Retina (tissue), 1 donor: ENCODE data around the gene TTLL11.
A peak's percentile ranks its signal among the peaks of the same experiment; 100 is the strongest.
"Not testable (repeated sequence)": the region's sequence is repeated elsewhere in the genome, so short reads cannot be mapped to it uniquely, and the experiment has no call there.

Source experiments
- DNase-seq: peaks from one replicate; pipeline ENCODE4 v3.0.0-alpha.2; 2016

Gene TTLL11

DNA sequence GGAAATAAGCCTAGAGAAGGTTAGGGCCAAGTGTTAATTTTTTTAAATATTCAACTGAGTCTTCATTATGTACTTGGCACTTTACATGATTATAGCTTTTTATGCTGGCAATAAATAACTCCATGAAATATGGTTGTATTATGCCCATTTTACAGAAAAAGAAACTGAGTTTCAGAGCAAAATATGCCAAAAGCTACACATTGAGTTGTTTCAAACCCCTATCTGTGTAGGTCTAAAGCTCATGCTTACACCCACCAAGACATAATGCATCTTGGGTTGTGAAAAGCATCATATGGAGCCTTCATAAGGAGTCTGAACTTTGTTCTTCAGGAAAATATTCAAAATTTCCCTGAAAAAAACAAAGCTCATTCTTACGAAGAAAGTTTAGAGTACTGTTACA is 14.6 kb downstream of the TTLL11 start:
- DNase-seq: no peak

DNA sequence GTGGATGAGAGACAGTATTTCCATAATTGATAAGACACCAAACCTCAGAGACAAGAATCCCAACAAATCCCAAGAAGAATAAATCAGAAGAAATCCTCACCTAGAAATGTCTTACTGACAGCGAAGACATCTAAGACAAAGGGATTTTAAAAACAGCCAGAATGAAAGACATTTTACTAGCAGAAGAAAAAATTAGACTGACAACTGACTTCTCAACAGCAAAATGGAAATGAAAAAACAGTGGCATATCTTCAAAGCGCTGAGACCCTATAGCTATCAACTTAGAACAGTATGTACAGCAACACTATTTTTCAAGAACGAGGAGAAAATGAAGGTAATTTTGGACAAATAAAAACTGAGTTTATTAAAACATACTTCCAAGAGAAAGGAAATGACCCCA is 16.3 kb downstream of the TTLL11 start:
- no peak for DNase-seq

DNA sequence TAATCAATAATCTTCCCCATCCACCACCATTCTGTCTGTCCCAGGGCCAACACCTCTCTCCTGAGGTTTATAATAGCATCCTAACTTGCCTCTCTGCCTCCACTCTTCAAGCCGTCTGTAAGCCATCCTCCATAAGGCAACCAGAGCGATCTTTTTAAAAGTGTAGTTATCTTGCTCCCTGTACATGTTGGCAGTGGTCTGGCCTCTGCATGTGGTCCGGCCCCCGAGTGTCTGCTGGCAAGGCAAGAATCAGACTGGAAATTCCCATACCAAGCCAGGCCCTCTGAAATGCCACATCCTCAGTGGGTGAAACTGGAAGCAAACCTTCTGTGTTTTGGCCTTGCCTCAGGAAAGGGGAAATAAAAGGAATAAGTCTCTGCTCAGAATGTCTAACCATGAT is 17.0 kb downstream of the TTLL11 start:
- DNase-seq: no peak

DNA sequence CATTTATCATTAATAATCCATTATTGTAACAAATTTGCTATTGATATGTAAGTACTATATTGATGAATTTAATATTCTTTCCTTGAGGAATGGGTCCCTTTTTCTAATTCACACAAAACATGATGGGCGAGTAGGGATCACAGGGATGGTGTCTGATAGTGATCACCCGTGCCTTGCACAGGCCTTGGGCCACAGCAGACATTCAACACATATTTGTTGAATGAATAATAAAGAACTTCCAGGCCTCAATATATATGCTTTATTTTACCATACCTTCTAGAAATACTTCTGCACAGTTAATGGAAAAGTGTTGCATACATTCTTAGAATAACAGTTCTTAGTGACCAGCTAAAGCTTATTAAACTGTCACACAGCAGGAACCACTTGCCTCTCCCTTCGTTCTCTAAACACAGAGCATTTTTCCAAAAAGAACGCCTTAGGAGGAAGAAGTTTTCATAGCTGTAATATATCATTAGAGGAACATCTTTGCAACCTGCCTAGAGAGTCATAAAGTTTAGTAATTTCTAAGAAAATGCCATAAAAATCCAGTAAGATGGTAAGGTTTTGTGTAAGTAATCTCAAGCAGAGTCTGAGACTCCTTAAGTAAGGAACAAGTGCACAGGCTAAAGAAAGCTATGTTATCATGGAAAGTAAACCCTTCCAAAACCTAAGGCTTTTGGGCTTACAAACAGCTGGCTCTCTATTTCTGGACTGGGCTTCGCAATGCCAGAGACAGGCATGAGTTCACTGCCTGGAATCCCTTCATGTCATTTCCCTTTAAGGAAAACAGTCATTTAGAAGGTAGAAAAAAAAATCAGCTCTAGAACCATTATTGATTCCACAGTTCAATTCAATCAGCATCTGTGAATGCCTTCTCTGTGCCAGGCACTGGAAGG is 17.7 kb downstream of the TTLL11 start:
- DNase-seq: no peak

DNA sequence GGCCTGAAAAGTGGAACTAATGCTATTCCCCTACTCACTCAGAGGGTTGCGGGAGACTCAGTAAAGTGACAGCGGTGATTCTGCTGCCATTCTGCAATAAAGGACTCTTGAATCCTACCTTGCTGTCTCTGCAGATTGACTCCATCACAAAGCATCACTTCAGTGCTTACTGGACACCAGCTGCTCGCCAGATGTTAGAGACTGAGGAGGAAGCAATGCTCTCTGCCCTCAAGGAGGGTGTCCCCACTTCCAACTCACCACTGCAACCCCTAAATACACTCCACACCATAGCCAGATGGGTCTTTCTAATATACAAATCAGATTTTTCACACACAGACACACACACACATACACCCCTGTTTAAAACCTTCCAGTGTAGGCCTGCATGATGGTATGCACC is 21.4 kb downstream of the TTLL11 start:
- DNase-seq: no peak

DNA sequence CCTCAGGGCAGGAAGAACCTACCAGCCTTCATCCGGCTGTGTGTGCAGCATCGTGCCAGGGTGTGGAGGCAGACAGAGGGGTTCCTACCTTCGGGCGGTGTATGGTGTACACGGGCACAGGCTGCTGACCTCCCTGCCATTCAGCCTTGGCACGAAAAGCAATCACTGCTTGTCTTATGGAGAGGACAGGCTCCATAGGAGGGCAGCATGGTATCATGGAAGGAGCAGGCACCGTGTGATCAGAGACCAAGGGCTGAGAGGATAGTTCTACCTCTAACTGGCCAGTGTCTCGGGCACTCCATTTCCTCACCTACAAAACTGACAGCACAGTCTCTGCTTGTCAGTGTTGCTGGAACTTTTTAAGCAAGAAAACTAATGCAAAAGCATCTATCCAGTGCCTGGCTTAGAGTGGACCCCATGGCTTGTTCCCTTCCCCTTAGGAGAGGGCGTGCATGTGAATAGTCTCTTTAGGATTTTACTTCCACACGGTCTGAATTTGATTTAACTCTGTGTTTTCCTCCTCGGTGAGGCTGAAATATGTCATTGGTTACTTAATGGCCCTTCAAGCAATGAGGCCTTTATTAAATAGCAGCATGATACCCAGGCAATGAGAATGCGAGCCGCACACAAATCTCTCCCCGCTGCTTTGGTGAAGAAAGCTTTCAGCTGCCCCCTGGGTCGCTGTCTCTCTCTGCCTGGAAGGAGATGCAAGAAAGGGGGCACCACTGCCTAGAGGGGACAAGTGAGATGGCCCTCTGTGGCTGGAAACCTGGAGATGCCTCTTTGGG is 22.2 kb downstream of the TTLL11 start:
- DNase-seq: peak; percentile 58

DNA sequence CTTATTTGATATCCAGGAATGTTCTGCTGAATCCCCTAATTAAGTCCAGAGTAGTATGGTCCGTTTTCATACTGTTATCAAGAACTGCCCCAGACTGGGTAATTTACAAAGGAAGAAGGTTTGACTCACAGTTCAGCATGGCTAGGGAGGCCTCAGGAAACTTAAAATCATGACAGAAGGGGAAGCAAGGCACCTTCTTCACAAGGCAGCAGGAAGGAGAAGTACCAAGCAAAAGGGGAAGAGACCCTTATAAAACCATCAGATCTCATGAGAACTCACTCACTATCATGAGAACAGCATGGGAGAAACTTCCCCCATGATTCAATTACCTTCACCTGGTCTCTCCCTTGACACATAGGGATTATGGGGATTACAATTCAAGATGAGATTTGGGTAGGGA is 26.4 kb downstream of the TTLL11 start:
- not testable (repeated sequence) for DNase-seq

DNA sequence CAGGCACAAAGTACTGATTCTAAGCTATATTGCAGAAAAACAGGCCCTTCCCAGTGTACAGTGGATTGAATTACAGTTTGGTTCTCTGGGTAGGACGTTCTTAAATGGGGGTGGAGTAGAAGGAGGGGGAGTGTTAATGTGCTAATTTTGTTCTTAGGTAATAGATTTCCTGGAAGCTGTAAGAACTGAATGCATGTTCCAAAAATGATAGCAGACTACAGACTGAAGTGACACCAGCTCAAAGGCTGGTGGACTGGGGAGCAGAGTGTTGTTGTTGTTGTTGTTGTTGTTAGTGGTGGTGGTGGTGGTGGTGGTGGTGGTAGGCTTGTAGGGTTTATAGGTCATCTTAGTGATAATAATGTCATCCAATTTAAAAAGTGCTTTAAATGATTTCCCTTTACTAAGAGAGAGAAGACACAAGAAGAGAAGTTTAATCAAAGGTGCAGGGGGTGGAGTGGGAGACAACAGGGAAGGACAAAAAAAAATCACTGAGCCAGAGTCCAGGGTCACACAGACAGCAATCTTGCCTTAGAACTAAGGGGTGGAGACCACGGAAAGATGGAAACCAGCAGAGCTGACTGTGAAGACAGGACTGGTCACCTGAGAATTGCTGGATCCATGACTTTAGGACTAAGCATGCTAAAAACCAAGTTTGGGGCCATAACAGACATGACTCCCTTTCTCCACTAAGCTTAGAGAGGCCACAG is 27.0 kb downstream of the TTLL11 start:
- no peak for DNase-seq

DNA sequence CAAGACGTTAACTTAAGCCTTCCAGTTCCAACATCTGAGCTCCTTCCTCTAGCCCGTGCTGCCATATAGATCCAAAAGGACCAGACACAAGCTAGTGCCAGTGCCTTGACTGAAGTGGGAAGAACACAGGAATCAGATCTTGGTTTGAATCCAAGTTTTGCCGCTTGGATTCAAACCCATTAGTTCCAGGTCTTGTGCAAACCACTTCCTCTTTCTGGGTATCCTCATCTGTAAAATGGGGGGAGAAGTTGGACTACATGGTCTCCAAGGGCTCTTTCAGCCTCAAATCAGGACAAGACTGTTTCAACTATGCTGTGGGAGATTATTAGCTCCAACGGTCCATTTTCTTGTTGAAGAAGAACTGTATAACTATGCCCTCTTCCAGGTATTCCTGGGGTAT is 32.6 kb downstream of the TTLL11 start:
- DNase-seq: no peak

DNA sequence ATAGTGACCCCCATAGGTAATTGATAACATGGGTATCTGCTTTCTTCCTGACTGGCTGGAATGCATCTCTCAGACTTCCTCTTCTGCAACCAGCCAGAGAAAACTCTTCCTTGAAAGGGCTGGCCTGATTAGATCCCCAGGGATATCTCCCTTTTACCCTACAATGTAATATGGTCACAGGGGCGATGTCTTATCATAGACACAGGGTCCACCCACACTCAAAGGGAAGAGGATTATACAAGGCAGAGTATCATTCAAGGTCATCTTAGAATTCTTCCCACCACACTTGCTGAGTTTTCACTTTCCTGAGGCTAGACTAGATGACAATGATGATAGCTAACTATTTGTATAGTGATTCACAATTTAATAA is 33.2 kb downstream of the TTLL11 start:
- no peak for DNase-seq

DNA sequence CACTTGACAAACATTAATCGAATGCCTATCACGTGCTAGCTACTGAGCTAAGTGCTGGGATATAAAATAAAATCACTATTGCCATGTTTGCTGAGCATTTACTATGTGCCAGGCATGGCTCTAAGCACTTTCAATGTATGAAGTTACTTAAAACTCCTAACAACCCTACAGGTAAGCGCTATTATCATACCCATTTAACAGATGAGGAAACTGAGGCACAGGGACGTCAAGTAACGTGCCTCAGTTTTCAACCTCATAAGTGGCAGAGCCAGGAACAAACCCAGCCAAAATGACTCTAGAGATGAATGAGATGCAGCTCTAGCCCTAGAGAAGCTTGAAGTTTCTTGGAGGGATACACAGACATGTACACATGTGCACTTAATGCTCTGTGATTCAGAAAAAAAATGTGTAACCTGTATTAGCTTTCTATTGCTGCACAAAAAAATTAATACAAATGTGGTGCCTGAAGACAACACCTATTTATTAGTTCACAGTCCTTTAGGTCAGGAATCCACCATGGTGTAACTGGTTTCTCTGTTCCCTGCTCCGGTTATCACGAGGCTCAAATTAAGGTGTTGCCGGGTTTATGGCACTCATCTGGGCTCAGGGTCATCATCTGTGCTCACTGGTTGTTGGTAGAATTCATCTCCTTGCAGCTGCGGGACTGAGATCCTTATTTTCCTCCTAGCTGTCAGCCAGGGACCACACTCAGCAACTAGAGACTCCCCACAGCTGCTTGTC is 33.7 kb downstream of the TTLL11 start:
- no peak for DNase-seq

DNA sequence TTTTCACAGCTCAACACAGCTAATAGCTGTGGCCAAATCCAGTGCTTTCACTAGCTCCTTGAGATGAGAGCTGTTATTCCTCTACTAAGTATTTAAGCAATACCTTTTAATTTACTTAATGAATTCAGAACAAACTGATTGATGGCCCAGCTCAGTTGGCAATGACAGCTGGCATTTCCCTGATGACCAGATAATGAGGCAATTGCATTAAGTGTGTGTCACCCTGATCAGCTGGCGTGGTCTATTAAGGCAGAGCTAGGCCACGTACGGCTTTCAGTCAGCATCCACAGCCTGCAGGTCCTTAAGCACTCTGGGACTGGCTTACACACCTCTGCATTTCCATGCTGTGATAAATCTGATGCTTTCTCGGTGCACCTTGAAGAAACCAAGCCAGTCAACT is 34.4 kb downstream of the TTLL11 start:
- peak; percentile 50 for DNase-seq

DNA sequence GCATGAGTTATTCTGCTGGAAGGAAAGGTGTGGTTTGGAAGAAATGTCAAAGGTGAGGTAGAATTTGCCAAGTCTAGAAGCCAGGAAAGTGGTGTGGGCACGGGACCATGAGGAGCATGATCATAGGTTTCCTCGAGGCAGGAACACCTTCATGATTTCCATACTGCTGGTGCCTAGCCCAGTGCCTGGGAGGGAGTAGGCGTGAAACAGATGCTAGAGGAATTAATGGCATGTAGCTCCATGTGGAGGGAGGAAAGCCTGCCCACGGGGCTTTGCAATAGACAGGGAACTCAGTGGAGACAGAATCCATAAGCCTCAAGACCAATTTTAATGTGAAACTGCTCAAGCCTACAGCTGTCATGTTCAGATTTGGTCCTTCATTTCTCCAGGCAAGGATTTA is 35.1 kb downstream of the TTLL11 start:
- DNase-seq: no peak

DNA sequence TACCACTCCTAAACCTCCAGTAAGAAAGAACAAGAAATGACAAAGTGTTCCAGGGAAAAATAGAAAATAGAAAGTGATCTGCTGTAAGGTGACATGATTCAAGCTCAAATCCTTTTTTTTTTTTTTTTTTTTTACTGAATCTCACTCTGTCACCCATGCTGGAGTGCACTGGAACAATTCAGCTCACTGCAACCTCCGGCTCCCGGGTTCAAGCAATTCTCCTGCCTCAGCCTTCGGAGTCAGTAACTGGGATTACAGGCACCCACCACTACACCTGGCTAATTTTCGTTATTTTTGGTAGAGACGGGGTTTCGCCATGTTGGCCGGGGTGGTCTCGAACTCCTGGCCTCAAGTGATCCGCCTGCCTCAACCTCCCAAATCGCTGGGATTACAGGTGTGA is 35.9 kb downstream of the TTLL11 start:
- no peak for DNase-seq

DNA sequence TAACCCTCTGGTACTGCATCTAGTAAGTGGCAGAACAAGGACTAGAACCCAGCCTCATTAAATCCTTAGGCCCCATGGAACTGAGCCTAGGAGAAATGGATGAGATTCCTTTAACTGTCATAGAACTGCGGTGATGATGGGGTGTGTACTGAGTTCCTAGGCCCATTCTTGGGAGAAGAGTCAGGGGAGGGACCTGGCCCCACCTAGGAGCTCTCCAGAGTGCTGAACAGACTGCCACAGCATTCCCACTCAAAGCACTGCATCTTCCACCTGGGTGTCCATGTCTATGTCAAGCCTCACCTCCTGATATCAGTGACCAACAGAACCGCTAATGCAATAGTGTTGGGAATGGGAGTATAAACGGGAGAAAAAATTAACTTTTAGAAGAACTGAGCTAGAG is 36.6 kb downstream of the TTLL11 start:
- no peak for DNase-seq

DNA sequence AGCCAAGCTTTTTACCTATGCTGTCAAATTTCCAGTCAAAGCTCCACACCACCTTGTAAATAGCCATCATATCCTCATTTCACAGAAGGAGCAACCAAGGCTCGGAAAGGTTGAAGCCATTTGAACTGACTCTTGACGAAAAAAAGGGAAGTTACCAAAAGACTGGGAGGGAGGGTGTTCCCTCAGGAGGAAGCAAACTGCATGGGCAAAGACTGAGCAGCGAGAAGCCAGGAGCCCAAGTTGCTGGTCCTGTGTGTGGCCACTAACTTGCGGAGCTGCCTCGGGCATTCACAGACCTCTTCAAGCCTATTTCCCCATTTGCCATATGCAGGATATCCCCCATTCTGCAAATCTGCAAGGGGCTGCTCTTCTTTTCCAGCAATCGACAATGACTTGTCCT is 37.4 kb downstream of the TTLL11 start:
- DNase-seq: no peak

DNA sequence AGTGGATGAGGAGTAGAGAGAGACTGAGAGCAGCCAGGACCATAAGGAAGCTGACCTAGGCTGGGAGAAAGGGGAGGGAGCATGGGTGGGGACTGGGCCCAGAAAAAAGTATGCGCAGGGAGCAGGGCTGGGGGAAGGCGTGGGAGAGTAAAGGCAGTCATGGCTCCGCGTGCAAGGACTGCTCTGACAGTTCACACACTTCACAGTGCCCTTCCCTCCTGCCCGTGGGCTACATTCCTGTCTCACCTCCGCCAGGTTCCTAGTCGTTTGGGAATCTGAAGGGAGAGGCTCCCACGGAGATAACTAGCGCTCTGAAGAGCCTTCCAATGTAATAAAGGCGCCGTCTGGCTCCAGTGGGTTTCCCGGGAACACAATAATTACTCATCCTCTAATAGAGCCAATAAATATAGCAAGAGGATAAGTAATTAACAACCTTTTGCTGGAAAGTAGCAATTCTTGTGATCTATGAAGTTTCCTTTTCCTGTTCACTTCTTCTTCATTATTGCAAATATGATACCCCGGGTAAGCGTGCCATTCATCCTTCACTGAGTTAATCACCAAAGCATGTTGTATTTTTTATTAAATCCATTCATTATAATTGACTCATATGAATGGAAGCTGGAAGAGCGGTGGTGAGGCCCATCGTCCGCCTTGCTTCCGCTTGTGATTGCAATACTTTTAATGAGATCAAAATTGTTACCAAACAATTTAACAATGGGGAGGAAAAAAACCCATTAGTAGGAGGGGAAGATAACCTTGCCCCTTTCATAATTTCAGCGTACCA is 39.3 kb downstream of the TTLL11 start:
- peak; percentile 50 for DNase-seq

DNA sequence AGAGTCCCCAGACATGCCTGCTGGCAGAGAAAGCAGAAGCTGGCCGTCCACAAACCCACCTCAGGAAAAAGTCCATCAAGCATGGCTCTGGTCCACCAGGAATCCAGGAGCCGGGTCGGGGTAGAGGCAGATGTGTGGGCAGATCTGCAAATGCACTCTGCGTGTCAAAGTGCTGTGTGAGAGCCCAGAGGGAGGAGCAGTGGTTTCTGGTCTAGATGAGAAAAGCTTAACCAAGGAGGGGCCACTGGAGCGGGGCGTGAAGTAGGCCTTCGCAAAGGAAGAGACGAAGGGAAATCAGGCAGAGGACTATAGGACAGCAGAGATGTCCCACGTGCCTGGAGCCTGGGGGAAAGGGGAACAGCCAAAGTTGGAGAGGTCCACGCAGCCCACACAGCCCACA is 40.0 kb downstream of the TTLL11 start:
- DNase-seq: no peak

DNA sequence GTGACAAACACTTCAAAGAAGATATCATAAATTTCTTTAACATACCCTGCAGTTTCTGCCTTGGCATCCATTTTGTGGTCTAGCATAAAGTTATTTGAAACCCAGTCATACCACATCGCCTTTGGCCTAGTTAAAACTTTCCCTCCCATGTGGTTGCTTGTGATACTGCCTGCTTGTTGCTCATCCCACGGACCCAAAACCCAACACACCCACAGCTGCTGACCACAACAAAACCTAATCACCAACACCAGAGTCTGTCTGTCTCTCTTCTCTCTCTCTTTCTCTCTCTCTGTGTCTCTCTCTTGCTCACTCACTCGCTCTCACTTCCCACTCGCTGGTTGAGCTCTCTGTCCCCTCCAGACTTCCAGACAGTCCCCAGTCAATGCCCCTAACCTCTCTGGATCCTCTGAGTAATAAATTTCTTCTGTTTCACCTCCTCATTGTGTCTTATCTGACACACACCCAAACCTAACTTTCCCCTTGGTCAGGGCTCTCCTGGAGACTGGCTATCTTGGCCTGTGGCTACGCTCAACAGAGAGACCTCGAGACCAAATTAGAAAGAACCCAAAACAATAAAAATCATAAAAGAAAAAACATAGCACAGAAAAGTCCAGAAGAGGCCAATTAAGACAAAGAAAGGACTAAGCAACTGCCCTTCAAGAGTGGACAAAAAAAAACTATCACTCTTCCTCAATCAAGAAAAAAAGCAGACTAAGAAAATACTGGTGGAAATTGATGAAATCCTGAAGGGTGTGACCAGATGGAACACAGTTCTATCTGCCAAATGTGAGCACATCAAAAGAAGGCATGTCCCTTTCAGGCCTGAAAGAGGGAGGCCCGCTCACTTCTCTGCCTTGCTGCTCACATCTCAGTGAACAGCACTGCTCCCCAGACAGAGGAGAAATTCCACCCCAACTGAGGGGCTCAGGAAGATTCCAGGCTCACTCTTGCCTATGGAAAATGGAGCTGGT is 41.5 kb downstream of the TTLL11 start:
- no peak for DNase-seq

DNA sequence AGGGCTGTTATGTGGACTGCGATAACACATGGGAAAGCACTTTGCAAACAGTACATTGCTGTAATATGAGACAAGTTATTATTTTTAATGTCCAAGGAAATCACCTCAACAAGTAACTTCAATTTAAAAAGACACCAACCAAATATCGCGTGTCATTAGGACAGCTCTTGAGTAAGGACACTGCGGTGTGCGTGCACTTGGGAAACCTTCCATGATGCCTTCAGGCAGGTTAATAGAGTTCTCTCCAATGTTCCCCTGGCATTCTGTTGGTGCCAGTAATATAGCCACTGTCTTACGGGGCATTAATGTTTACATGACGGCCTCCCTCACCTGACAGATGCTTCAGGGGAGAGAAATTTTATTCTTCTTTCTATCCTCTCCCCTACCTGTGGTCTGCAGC is 42.9 kb downstream of the TTLL11 start:
- no peak for DNase-seq

DNA sequence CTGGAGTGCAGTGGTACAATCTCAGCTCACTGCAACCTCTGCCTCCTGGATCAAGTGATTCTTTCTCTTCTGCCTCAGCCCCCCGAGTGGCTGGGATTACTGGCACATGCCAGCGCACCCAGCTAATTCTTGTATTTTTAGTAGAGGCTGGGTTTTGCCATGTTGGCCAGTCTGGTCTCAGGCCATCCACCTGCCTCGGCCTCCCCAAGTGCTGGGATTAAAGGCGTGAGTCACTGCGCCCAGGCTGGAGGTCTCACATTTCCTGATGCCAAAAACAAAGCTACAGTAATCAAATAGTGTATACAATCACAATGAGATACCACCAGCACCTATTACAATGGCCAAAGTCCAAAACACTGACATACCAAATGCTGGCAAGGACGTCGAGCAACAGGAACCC is 51.1 kb downstream of the TTLL11 start:
- DNase-seq: no peak
